Fibroblast of upper back skin (primary cell): Measurements from ENCODE around the gene CAMKMT.
A peak's percentile ranks its signal among the peaks of the same experiment; 100 is the strongest.
"Not testable (repeated sequence)": the region's sequence is repeated elsewhere in the genome, so short reads cannot be mapped to it uniquely, and the experiment has no call there.

Experiments used
- DNase-seq: peaks from one replicate; pipeline ENCODE4 v3.0.0-alpha.2; 2013

The CAMKMT gene

DNA sequence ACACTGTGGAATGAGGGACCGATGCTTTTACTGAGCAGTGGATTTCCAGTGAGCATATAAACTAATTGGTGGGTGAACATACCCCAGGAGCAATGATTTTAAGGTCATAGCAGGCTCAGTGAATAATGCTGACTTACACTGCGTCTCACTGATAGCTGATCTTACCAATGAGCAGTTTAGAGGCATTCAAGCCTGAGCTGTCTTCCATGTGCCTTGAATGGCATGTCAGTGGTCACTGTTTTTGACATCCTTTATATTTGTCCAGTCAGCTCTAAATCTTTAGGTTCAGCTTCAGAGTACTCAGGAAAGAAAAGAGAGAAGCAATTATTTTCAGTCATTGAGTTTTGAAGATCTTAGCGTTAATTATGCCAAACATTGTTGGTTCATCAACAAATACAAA, 88.3 kb downstream of the CAMKMT start:
- DNase-seq, result no peak

DNA sequence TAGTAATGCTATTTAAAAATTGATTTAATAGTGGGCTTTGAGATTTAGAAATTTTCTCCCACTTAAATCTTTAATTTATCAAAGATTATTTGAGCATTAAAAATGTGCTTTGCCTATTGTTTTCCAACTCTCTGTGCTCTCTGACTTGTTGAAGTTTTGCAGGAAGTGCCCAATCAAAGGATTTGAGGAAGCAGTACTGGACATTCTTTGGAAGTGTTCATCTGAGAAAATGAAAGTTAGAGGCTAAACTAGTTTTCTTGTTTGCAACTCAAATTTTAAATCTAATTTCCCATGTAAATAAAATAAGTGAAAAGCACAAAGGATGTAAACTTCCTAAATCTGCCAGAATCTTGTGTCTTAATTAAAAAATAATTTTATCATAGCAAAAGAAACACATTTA, 89.1 kb downstream of the CAMKMT start:
- DNase-seq, result no peak

DNA sequence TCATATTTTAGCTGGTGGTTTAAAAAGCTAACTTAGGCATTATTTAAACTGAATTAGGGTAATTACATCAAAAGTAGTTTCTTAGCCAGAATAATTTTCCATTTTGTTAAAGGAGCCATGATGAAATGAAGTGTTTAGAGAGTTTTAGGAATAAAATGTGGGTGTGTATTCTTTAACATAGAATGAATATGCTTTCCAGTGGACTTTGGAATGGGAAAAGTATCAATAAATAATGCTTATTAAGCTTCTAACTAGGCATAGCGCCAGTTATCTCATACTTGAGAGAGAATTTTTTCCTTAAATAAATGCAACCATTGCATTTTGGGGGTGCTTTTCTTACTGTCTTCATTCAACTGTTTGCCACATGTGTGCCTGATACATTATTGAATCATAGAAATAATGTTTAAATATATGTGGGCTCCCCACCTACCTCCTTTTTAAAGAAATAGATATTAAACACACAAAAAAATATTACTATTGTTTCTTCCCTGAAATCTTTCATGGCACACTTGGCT, 90.4 kb downstream of the CAMKMT start:
- no peak for DNase-seq

DNA sequence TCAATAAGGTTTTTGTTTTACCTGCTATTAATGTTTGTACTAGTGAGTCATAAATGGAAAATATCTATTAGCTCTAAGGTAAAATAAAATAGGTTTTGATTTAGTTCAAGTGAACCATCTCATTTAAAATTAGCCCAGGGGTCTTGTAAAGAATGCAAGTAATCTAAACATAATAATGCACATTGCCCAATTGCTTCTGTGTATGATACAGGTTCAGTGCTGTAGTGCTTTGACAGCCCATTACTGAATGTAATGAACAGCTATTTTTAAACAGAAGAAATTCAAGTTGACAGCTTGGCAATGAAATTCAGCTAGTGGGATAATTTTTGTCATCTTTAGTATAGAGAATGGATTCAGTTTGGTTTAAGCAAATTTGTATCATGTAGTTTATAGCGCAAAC, 91.5 kb downstream of the CAMKMT start:
- DNase-seq, result no peak

DNA sequence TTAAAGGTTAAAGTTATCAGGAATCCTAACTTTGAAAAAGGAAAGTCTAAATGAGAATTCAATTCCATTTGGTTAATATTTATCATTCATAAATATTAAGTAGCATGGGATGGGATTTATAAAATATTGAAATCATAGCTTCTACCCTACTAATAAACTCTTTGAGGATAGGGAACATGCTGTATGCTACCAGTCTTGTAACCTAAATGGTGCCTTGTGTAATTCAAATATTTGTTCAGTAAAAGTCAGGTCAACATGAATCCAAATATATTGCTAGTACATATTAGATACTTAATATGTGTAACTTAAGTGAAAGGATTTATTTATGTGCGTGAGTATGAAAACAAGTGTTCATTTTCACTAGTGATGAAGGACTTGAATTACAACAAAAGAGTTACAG, 94.1 kb downstream of the CAMKMT start:
- DNase-seq, result no peak

DNA sequence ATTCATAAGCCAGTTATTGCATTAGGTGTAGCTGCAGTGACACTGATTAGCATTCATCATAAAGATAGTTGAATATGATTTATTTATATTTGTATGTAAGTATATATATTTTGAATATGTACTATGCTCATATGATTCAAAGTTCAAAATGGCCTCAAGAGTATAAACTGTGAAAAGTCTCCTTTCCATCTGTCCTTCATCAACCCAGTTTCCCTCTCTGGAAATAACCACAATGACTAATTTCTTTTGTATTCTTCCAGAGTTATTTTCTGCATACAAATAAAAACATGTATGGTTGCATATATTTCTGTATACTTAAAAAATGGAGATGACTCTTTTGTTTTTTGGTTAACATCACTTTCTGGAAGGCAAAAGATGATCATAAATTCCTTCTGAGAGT, 95.2 kb downstream of the CAMKMT start:
- DNase-seq, result no peak

DNA sequence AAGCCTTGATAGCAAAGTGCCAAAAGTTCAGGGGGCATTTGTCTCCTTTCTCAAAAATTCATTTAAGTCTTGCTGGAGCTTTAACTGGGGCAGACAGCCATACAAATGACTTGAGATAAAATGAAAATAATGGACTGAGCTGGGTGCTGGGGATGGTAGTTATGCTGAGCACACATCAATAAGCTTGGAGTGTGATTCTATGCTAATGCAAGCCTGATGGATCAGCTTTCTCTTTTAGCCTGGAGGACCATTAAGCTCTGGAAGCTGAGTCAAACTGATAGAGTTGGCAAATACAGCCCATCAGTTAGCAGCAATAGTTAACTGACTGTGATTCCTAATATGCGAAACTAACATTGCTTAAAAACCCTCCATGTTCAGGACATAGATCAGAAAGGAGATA, 98.0 kb downstream of the CAMKMT start:
- no peak for DNase-seq

DNA sequence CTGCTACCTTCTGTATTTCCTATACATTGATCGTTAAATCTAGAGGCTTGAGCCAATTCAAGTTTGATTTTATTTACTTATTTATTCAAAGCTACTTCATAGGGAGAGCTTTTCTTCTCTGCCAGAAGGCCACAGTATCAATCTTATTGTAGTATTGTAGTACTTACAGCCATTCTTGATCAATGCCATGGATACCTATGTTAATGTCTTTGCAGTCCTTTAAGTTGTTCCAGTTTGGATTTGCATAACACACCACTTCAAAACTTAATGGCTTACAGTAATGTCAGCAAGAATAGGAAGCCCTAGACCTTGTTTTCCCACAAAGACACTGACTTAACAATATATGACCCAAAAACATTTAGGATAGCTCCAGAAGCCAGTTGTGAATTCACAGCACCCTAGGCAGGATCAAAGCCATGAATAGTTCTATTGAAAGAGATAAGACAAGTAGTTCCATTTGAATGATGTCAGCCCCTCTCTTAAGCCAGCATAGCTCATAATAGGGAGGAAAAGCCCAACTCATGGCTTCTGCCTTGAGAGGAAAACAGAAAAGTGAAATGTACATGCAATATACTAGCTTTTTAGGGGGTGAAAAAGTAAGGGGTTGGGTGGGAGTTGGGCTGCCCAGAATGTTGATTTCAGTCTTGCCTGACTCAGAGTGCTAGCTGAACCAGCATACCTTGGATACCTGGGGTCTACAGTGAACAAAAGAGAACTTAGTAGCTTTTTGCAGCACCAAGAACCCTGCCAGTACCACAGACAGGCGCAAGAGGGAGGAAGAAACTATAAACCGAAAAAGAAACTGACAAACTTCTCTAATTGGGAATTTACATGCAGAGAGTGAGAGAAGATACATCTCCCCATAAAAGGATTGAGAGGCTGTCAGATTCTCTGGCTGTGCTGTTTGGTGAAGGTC, 101.4 kb downstream of the CAMKMT start:
- no peak for DNase-seq

DNA sequence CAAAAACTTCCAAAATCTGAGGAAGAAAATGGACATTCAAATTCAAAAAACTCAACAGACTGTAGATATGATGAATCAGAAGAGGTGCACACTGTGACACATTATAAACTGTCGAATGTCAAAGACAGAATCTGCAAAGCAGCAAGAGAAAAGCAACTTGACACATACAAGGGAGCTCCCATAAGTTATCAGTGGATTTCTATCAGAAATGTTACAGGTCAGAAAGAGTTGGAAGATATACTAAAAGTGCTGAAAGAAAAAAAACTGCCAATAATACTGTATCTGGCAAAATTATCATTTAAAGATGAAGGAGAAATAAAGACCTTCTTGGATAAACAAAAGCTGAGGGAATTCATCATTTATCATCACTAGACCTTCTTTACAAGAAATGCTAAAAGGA, 102.7 kb downstream of the CAMKMT start:
- DNase-seq, result no peak

DNA sequence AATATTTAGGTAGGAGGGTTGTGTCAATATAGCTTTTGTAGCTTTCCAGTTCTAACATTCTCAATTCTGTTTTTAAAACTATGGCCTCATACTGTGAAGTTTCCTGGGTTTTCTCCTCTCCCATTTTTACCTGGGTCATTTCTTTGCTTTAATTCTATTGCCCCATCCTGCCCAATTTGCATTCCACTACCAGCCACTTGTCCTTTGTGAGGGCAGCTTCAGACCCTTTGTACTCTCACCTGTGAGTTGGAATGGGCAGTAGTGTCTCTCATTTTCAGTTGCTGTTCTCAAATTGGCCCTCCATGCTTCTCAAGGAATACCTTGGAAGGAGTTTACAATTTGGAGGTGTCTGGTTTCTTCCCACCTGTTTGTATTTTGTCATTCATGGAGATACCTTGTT, 108.4 kb downstream of the CAMKMT start:
- DNase-seq, result no peak

DNA sequence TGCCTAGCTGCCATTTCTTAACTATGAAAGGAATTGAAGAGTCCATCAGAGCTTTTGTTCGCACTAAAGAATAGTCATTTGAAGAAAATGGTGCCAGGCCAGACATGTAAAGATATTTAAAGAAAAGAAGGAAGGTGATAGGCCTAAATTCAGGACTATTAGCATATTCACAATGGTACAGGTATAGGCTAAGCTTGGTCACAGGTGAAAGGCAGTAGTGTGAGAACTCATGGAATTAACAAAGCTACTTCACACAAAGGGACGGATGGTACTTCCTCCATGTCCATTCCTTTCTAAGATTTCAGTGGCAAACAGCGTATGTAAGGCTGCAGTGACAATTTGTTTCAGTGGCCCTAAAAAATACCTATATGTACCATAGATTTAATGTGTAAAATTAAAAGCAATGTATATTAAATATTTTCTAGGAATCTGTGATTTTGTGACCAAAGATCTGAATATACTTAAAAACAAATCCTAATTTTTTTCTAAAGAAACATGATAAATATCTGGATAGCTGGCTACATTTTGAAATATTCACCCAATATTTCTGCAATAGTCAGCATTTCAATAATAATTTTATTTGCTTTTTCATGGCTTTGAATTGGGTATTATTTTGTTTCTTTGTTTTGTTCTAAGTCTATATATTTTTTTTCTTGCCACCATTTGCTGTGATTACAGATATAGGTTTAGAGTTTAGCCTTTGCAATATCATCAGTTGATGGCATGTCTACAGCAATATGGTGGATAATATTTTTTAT, 116.1 kb downstream of the CAMKMT start:
- DNase-seq, result no peak

DNA sequence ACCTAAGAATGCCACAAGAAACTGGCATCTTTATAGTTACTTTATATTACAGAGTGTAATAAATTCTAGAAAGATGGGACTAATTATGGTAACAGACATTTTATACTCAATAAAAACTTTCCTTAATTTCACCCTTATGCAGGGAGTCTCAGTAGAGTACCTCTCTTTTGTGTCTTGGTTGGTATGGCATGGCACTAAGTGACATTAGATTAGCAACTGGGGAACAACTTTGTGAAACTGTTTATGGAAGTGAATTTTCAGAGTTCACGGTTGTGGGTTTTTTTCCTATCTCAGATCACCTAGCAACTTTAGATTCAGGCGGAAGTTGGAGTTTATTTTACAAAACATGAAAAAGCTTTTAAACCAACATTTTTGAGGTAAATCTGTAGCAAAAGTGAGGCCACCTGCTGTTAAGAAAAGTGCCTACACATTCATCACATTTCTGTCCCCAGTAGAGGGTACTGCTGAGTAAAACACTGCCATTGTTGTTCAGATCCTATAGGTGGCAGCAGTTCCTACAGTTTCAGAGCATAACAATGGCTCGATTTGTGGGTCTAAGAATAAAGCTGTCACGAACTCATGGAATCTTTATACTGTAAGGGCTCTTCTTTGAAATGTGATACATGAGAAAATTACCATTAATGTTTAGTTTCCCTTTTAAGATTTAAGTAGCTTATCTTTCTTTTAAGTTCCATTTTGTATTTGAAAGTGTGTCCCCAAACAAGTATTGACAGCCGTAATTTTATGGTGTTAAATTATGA, 117.6 kb downstream of the CAMKMT start:
- peak; percentile 84 for DNase-seq

DNA sequence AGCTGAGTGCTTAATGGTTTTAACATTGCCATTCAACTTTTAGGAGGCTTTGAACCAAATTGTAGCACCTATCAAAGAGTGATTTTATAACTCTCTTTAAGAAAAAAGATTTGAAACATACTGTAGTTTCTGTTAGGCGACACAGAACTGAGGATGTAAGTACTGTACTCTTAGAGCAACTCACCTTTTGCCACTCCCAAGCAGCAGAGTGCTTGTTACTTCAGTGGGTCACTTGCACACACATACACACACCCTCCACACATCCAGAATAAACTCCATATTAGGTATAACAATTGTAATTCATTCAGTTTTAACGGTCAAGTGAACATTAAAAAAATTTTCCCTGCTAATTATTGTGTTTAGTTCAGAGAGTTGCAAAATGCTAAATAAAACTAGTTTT, 118.3 kb downstream of the CAMKMT start:
- no peak for DNase-seq

DNA sequence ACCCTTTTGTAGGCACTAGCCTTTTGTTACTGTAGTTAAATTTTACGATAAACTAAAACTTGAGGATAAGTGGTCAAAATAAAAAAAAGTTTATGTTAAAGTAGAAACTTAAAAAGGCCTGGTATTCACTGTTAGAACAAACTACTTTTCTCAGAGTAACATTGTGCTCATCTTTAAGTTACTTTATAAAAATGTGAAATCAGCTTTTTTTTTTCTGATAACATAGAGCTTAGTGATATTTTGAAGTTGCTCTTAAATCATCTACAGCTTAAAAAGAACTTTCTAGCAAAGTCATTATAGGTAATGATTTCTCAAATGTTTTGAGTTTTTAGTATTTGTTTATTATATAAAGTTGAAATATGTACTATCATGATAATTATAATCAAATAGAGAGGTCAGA, 125.3 kb downstream of the CAMKMT start:
- DNase-seq, result no peak

DNA sequence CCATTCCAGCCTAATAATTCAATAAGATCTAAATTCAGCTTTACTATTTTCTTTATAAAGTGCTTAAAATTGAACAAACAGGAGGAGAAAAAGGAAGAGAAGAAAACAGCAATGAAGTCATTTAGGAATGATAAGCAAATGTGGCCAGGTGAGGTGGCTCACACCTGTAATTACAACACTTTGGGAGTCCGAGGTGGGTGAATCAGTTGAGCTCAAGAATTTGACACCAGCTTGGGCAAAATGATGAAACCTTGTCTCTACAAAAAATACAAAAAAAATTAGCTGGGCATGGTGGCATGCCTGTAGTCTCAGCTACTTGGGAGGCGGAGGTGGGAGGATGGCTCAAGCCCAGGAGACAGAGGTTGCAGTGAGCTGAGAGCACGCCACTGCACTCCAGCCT, 129.0 kb downstream of the CAMKMT start:
- no peak for DNase-seq

DNA sequence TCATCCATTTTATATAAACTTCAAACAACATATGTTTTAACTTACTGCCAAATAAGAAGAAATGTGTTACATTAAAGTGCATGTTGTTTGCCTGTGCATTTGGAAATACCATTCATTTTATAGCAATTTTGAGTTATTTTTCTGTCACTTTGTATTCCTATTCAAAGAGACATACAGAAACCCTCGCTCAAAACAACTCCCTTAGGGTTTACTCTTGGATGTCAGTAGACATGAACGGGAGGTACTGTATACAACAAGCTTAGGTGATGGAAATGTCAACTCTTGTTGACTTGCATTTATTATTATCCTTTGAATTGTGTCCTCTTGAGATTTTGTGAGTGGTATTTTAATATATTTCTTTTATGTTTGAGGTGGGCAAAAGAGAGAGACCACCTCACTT, 132.3 kb downstream of the CAMKMT start:
- DNase-seq, result no peak

DNA sequence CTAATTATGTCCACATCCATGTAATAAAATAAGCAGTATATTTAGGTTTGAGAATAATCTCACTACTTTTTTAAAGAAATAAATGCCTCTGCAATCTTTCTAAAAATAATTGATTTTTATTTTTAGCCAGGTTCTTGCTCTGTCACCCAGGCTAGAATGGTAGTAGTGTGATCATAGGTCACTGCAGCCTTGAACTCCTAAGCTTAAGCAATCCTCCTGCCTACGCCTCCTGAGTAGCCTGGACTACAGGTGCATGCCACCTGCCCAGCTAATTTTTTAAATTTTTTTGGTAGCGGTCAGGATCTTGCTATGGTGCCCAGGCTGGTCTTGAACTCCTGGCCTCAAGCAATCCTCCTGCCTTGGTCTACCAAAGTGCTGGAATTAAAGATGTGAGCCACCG, 133.3 kb downstream of the CAMKMT start:
- DNase-seq, result no peak

DNA sequence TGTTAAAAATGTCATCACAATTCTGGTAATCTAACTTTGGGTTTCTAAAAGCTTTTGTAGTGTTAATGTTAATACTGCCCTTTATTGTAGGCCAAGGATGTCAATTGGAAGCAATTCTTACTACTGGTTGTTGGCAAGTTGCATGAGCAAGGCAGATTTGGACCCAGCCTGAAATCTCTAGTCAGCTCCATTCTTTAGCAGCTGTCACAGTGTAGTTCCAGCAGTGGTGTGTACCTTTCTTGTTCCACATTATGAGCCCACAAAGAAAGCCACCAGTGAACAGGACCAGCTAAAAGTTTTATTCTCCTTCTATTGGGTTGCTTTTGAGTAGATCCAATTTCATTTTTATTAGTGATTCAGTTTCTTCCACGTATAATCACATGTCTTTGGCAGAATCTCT, 133.8 kb downstream of the CAMKMT start:
- DNase-seq, result no peak

DNA sequence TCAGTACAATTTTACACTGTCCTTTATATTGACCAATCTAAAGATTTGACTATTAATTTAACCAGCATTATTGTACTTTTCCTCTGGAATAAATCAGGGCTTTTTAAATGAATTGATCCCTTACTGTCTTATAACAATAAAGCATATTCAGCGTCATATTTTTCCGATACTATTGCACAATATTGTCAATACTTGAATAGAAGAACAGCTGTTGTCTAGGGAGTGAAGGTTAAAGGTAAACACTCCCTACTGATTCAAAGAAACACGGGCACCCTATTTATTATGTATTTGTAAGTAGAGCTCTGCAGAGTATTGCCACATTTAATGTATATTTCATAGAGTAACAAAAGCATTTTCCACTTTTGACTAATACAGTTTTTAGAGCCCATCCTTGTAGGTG, 134.4 kb downstream of the CAMKMT start:
- DNase-seq, result no peak

DNA sequence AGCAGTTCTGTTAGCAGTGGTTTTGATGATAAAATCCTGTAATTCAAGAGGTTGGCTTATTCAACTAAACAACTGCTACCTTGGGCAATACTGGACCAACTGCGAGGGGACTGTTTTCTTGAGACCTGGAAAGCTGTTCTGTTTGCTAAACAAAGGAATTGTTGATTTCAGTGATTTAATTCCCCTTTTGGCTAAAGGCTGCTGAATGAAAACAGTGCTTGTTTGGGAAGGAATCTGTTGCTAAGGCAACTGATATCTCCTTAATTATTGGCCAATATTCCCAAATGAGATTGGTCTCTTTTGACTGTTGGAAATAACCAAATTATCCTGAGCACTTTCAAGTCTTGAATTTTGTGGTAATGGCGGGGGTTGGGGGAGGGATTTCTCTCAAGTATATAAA, 136.8 kb downstream of the CAMKMT start:
- DNase-seq, result no peak

DNA sequence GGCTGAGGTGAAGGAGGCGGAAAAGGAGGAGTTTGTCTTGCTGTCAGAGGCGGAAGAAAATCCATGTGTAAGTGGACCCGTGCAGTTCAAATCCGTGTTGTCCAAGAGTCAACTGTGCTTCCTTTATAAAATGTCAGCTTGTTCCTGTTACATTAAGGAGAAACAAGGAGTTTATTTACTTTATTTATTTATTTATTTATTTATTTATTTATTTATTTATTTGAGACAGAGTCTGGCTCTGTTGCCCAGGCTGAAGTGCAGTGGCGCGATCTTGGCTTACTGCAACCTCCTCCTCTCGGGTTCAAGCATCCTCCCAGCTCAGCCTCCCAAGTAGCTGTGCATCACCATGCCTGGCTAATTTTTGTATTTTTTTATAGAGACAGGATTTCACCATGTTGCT, 143.9 kb downstream of the CAMKMT start:
- DNase-seq, result not testable (repeated sequence)

DNA sequence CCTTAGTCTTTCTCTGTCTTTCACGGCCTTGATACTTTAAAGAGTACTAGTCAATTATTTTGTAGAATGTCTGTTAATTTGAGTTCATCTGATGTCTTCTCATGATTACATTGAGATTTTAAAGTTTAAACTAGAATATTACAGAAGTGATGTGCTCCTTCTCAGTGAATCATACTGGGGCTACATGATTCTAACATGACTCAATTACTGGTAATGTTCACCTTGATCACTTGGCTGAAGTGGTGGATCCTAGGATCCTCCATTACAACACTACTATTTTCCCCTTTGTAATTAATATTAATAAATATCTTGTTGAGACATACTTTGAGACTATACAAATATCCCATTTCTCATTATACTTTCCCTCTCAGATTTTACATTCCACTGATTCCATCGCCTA, 148.5 kb downstream of the CAMKMT start:
- DNase-seq, result no peak

DNA sequence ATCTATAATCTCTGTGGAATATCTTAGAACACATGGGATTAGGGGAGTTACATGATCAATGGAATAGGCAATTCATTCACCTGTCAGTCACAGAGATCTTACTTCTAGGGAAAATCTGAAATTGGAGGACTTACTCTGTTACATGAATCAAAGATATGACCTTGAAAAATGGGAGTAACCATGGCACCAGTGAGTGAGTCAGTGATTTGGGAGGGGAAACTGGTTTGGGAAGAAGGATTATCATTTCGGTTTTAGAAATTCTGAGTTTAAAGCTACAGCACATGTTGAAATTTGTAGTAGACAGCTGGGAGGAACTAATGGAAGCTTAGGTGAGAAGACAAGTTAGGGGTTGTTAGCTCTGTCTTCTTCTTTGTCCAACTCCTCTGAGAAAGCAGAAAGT, 153.7 kb downstream of the CAMKMT start:
- no peak for DNase-seq
